ENCODE data around the gene NMNAT3. TPM values are rescaled to one million over a fixed set of nuclear protein-coding genes. Genes with fewer than 3 reads are reported as not detected.

Gene NMNAT3
- total RNA-seq, 1 experiment from 2014 or later = 4.6 TPM

Other genes with a start within 250 kb of the NMNAT3 start
- not detected in 3 replicates for gene RBP2, start 201.5 kb downstream of the NMNAT3 start, total RNA-seq (2021)
- gene RBP1, start 138.2 kb downstream of the NMNAT3 start, total RNA-seq (2021) = 53.3 to 60.3 TPM (median 58.6 TPM) in 3 replicates

Measured in WTC11 (cell line).